SHP77 (cell line): ENCODE results near the gene C17orf78.
"Not testable (repeated sequence)": the region's sequence is repeated elsewhere in the genome, so short reads cannot be mapped to it uniquely, and the experiment has no call there.

Experiments
- DNase-seq, 2 experiments: peaks; one replicate each; lab custom pipeline; 2025; lab: John Stamatoyannopoulos, UW

C17orf78 gene

DNA sequence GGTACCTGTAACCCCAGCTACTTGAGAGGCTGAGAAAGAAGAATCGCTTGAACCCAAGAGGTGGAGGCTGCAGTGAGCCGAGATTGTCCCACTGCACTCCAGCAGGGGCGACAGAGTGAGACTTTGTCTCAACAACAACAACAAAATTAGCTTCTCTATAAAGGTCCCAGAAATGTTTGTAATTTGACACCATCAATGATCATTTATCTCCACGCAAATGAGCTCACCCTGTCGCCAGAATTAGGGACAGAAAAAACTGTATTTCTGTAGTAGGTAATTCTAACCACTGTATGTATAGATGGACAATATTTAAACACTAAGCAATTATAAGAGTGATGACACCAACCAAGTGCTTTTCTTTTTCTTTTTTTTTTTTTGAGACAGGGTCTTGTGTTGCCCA, 10.7 kb downstream of the C17orf78 start:
- no peak for DNase-seq

DNA sequence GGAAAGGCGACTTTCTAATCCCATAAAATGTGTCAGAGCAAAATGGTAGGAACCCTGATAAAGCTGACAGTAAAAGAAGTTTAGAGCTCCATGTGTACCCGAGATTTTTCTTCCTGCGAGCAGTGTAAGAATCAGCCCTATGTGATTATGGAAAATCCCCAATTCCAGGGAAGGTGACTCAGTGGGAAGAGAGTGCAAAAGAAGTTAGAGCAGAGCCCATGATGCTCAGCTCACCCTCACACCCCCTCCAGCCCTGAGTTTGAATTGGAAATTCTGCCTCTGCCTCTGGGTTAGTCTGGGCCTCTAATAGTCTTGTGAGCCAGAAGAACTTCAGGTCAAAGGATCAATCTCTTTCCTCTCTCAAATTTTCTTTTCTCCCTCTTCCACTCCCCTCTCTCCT, 12.5 kb downstream of the C17orf78 start:
- no peak for DNase-seq

DNA sequence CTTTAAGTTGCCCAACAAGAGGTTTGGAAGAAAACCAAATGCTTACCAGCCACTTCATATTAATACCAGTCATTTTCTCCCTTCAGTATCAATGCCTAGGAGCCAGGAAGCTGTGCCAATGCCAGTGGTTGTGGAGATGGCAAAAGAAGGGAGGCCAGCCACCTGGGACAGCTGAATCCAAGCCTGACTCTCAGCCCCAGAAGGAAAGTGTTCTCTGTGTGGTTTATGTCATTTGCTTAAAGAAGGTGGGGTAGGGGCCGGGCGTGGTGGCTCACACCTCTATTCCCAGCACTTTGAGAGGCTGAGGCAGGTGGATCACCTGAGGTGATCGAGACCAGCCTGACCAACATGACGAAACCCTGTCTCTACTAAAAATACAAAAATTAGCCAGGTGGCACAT, 13.4 kb downstream of the C17orf78 start:
- no peak for DNase-seq

DNA sequence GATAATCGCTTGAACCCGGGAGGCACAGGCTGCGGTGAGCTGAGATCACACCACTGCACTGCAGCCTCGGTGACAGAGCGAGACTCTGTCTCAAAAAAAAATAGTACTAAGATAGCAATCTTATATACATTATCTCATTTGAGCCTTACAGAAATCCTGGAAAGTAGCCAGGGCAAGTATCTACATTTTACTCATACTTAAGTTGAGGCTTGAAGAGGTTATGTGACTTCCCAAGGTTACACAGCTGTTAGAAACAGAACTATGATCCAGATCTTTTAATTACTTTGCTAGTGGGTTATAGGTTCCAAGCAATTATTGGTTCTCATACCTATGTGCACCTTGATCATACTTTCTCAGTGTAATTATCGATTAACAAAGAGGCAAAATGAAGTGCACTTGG, 15.4 kb downstream of the C17orf78 start:
- DNase-seq, result no peak

DNA sequence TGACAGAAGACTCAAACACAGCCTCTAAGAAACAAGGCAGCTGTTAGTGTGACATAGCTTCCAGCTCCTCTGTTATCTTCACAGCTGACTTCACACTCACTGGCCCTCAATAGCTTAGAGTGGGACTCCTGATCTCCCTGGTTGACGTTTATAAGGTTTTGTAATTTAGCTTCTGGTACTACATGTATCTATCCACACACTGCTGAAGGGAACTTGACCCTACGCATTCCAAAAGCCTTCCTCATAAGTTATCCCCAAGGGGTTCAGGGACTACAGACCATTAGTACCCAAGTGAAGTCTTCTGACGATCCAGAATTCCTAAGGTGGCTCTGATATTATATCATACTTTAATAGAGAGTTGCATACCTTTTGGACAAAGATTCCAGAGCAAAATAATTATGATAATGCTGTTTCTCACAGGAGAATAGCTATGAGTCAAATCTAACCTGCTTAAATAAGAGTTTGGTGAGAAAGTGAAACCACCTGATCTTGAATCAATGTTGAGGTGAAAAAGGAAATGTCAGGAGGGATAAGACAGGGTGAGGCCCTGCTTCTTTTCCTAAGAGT, 16.3 kb downstream of the C17orf78 start:
- no peak for DNase-seq

DNA sequence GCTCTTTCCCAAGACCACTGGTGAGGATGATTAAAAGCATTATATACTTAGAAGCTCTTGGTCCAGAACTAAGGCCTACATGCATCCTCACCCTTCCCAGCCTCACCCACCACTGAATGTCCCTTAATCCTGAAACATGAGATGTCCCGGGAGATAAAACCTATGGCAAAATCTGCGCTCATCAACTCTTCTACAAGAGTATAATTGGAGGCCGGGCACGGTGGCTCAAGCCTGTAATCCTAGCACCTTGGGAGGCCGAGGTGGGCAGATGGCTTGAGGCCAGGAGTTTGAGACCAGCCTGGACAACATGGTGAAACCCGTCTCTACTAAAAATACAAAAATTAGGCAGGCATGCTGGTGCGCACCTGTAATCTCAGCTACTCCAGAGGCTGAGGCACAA, 17.6 kb downstream of the C17orf78 start:
- DNase-seq, result no peak

DNA sequence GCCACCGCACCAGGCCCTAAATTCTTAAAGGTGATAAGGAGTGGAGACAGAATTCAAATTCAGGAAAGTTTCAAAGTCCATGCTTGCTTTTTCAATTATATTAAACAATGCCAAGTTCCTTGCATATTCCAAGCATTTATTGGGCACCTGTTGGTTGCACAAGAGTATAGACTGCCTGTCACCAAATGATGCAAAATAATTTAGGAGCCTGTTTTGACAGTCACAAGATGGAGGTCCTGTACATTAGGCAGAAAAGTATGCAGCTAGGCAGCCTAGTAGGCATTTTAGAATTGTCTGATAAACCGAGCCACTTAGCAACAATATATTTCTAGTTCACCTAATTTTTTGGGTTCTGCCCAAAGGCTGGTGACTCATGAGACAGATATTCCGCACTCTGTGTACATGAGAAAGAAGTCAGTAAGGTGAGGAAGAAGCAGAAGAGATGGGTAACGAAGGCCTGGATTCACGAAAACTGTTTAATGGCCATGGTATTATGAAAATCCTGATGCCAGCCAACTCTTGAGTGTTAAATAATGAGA, 23.5 kb downstream of the C17orf78 start:
- no peak for DNase-seq

DNA sequence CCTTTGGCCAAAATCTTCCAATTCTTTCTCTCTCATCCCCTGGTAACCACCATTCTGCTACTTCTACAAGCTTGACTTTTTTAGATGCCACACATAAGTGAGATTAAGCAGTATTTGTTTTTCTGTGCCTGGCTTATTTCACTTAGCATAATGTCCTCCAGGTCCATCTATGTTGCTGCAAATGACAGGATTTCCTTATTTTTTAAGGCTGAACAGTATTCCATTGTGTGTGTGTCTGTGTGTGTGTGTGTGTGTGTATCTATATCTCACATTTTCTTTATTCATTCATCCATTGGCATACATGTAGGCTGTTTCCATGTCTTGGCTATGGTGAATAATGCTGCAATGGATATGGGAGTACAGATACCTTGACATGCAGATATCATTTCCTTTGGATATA, 24.7 kb downstream of the C17orf78 start:
- no peak for DNase-seq

DNA sequence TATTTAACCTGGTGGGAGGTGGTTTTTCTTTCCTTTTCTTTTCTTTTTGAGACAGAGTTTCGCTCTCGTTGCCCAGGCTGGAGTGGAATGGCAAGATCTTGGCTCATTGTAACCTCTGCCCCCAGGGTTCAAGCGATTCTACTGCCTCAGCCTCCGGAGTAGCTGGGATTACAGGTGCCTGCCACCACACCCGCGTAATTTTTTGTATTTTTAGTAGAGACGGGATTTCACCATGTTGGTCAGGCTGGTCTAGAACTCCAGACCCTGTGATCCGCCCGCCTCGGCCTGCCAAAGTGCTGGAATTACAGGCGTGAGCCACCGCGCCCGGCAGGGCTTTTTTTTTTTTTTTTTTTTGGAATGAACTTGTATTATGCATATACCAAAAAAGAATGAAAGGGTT, 29.7 kb downstream of the C17orf78 start:
- DNase-seq, result not testable (repeated sequence)

DNA sequence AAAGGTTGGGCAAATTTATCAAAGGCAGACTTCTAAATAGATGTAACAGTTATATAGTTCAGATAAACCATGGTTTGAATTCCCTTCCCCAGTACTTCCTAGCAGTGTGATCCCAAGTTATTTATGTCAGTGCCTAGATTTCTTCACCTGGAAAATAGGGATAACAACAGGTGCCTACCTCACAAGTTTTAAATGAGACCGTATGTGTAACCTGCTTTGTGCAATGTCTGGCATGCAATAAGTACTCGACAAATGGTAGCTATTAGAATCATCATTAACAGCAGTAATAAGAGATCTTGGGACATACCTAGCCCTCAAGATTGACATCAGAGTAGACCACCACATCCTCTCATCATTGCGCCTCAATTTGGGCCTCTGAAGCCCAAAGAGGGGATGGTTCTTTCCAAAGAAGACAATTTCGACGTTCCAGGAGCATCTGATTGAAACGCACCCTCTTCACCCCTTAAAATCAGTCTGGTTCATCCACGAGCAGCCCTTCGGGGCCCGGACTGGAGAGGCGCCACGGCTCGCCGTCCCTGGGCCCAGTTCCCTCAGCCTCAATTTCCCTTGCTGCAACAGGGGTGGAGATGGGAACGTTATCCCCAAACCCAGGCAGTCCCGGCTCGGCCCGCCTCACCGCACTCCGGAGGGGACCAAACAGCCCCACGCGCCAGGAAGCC, 30.3 kb downstream of the C17orf78 start:
- no peak for DNase-seq

DNA sequence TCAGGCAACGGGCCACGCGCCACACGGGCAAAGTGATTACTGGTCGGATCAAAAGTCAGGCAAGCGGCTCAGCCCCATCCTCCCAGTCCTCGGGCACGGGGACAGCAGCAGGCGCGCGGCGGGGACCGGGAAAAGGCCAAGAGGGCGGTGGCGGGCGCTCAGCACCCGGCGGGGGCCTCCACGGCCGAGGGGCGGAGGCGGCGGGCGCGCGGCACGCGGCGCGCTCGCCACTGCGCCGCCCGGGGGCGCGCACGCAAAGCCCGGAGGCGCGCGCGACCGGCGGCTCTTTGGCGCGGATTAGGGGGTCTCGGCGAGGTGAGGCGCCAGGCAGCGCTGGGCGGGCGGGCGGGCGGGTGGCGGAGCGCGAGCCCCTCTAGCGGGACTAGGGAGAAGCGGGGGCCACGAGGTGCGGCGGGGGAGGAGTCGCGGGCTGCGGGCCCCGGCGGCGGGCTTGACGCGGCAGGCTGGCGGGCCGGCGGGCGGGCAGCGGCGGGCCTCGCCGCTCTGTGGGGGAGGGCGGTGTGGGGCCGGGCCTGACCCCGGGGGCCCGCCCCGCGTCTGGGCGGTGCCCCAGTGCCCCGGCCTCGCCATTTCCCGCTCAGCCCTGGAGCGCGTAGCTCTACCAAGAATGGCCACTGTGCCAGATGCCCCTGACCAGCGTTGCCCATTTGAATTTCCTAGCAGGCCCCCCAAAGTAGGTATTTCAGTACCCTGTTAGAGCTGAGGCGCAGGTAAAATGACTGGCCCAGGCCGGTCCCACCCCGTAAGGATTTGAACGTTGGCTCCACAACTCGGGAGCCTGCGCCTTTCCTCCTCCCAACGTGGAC, 31.1 kb downstream of the C17orf78 start, which contains the start of the genes ACACA and TADA2A:
TSS of gene ACACA (minus strand) at position 202 of the 827 bp plus-strand sequence. CDS start 537 bp downstream, outside the sequence.
TSS of gene TADA2A (plus strand) at position 252 of the 827 bp plus-strand sequence. CDS start 4,480 bp downstream, outside the sequence.
- peak; percentile 63 to 78 for DNase-seq

DNA sequence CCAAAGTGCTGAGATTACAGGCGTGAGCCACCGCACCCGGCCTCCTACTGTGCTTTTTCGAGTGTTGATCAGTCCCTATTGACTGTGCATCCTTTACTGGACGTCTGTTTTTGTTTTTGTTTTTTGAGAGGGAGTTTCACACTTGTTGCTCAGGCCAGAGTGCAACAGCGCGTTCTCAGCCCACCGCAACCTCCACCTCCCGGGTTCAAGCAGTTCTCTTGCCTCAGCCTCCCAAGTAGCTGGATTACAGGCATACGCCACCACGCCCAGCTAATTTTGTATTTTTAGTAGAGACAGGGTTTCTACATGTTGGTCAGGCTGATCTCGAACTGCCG, 32.3 kb downstream of the C17orf78 start:
- not testable (repeated sequence) for DNase-seq

DNA sequence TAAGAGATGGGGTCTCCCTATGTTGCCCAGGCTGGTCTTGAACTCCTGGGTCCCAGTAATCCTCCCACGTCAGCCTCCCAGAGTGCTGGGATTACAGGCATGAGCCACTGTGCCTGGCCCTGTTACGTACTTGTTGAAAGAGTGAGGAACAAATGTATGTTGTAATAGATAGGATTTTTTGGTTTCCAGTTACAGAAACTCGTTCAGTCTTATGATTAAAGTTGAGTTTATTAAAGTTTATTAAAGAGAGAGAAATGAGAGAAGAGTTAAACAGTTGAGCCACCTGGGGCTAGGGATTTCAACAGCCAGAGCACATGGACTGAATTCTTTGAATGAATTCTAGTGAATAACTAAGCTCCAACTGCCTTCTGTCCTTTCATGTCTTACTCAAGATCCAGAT, 34.6 kb downstream of the C17orf78 start:
- DNase-seq, result no peak

DNA sequence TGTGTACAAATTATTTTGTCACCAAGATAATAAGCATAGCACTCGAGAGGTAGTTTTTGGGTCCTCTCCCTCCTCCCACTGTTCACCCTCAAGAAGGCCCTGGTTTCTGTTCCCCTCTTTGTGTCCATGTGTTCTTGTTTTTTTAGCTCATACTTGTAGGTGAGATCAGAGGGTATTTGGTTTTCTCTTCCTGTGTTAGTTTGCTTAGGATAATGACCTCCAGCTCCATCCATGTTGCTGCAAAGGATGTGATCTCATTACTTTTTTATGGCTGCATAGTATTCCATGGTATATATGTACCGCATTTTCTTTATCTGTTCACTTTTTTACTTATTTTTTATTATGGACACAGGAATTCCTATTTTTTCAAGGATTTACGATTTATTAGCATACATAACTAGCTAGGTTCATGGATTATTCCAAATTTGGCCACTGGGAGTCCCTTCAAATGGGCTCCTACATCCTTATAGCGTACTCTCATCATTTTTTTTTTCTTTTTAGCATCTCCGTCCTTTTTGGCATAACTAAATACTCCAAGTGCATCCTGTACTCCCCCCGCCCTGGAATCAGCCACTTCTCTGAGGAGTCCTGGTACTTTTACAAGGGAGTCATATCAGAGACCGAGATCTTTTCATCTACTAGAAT, 38.2 kb downstream of the C17orf78 start:
- DNase-seq, result no peak

DNA sequence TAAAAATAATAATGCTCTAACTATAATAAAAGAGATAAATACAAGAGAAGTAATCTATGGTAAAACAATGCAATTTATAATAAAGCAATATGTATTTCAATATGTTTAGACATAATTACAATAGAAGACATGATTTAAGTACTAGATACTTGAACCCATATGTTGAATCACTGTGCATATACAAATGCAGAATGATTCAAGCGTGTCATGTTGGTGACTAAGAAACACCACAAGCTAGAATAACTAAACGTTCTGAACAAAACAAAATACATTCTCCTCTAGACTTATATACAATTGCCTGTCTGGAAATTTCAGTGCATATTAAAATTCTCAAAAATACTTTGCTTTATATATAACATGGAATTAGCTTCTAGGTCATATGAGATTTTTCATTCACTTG, 42.1 kb downstream of the C17orf78 start:
- DNase-seq, result no peak

DNA sequence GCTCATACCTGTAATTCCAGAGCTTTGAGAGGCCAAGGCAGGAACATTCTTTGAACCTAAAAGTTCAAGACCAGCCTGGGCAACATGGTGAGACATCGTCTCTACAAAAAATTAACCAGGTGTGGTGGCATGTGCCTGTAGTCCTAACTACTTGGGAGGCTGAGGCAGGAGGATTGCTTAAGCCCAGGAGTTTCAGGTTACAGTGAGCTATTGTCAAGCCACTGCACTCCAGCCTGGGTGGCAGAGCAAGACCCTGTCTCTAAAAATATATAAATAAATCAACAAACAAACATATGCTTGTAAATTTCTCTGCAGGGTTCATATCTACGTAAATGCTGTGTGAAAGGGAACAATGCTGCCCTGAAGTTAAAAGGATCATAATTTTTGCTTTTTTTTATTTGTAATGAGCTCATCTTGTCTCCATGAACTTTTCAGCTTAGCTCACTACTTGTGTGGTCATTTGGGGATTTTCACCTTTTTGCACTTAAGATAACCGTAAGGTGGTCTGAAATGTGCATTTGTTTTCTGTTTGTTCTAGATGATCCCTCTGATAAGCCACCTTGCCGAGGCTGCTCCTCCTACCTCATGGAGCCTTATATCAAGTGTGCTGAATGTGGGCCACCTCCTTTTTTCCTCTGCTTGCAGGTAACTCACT, 47.3 kb downstream of the C17orf78 start:
- no peak for DNase-seq

DNA sequence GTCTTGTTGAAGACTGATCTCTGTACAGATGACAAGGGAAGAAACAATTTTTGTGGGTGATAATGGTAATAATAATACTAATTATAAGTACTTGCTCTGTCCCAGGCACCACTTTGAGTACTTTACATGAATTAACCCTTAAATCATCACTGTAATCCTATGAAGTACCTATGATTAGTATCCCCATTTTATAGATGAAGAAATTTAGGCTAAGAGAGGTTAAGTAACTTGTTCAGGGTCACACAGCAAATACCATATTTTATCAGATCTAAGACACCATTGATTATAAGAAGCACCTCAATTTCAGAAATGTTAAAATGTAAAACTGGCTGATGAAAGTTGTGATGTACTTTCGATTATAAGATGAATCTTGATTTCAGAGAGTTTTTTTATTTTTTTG, 49.5 kb downstream of the C17orf78 start:
- DNase-seq, result no peak

DNA sequence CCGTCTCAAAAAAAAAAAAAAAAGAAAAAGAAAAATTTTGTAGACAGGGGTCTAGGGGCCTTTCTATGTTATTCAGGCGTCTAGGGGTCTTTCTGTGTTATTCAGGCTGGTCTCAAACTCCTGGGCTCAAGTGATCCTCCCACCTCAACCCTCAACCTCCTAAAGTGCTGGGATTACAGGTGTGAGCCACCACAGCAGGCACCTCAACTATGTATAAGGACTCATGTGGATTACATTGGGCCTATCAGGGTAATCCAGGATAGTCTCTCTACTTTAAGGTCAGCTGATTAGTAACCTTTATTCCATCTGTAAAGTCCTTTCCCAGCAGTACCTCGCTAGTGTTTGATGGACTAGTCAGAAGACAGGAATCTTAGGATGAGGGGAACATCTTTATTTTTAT, 53.3 kb downstream of the C17orf78 start:
- DNase-seq, result no peak

DNA sequence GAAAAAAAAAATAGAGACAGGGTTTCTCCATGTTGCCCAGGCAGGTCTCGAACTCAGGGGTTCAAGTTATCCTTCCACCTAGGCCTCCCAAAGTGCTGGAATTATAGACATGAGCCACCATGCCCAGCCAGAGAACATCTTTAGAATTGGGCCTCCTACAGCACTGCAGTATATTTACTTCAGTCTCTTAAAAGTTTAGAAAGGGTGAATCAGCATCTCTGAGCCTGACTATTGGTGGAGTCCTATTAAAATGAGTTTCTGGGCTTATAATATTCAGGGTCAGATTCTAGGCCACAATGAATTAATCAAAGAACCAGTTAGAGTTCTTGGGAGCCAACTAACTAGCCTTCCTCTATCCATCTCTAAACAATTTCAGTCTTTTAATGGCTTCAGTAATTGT, 53.7 kb downstream of the C17orf78 start:
- DNase-seq, result no peak

DNA sequence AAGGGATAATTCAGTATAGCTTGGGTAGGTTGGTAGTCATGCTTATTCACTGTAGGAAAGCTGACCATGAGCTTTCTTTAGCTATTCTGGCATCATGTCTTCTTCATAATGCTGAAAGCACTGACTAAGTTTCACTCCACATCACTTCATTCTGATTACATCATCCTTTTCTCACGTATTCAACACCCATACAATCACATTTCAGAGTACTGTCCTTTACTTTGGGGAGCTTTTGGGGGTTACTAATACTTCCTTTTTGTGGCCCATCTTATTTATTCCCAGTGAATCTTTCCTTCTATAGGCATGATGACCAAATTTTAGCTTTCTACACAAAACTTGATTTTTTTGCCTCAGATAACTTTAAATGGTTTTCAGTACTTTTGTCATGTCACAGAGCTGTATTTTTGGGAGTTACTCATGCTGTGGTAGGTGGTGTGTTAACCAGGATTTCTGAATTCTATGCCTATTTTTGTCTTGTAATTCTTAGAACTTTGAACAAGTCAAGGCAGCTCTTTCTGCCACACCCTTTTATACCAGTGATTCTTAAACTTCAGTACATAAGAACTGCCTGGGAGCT, 54.4 kb downstream of the C17orf78 start:
- DNase-seq, result no peak

DNA sequence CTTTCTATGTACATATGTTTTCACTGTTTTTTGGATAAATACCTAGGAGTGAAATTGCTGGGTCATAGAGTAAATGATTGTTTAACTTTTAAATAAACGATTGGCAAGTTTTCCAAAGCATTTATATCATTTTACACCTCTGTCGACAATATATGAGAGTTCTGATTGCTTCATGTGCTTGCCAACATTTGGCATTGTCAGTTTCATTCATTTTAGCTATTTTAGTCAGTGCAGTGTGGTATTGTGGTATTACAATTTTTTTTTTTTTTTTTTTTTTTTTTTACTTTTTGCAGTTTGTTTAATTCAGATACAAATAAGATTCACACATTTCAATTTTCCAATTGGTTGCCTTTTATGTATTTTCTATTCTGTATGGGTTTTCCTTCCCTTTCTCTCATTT, 56.9 kb downstream of the C17orf78 start:
- DNase-seq, result no peak
